HEK293T (cell line): ENCODE data around the gene ZNF343.

Experiments
- CTCF ChIA-PET: fragments of 350-600 bp; formaldehyde crosslinking; extraction: SDS; loops from one replicate; lab custom pipeline; 2021; ENCODE audit warnings: antibody characterized with exemption, inconsistent platforms; lab: Yijun Ruan, JAX
- POLR2A ChIA-PET: fragments of 350-600 bp; formaldehyde crosslinking; extraction: SDS; loops from one replicate; lab custom pipeline; 2020; ENCODE audit warnings: antibody characterized with exemption, inconsistent platforms; lab: Yijun Ruan, JAX
- DNase-seq: peaks from one replicate; pipeline ENCODE4 v3.0.0; 2012; ENCODE audit warnings: mixed read lengths; ENCODE audit errors: extremely low spot score
- ARNT ChIP-seq: fragments of 450-650 bp; IDR thresholded peaks from 2 replicates; pipeline ENCODE4 v1.6.1; 2017; ENCODE audit warnings: mild to moderate bottlenecking
- BHLHE40 ChIP-seq: fragments of 450-650 bp; IDR thresholded peaks from 2 replicates; pipeline ENCODE4 v1.6.1; 2016; ENCODE audit warnings: mild to moderate bottlenecking, moderate library complexity, borderline replicate concordance
- CTBP1 ChIP-seq: fragments of 450-650 bp; IDR thresholded peaks from 2 replicates; pipeline ENCODE4 v1.6.1; 2016; ENCODE audit warnings: borderline replicate concordance
- ELF4 ChIP-seq: fragments of 450-650 bp; IDR thresholded peaks from 2 replicates; pipeline ENCODE4 v1.6.1; 2017; ENCODE audit warnings: antibody characterized with exemption
- FOXA1 ChIP-seq: fragments of 450-650 bp; IDR thresholded peaks from 2 replicates; pipeline ENCODE4 v1.6.1; 2016; ENCODE audit warnings: mild to moderate bottlenecking
- FOXK2 ChIP-seq: fragments of 450-650 bp; IDR thresholded peaks from 2 replicates; pipeline ENCODE4 v1.6.1; 2016; ENCODE audit warnings: mild to moderate bottlenecking
- FOXM1 ChIP-seq: fragments of 450-650 bp; IDR thresholded peaks from 2 replicates; pipeline ENCODE4 v1.6.1; 2017; ENCODE audit warnings: mild to moderate bottlenecking, borderline replicate concordance
- HDGF ChIP-seq: fragments of 450-650 bp; IDR thresholded peaks from 2 replicates; pipeline ENCODE4 v1.6.1; 2017; ENCODE audit warnings: antibody characterized with exemption, borderline replicate concordance
- L3MBTL2 ChIP-seq: fragments of 450-650 bp; conservative IDR thresholded peaks from 2 replicates; pipeline ENCODE4 v1.6.1; 2016; ENCODE audit warnings: mild to moderate bottlenecking
- LEF1 ChIP-seq: fragments of 450-650 bp; IDR thresholded peaks from 2 replicates; pipeline ENCODE4 v1.6.1; 2017; ENCODE audit warnings: mild to moderate bottlenecking, borderline replicate concordance
- NFRKB ChIP-seq: fragments of 450-650 bp; IDR thresholded peaks from 2 replicates; pipeline ENCODE4 v1.6.1; 2016; ENCODE audit warnings: mild to moderate bottlenecking, moderate library complexity
- PKNOX1 ChIP-seq: fragments of 450-650 bp; IDR thresholded peaks from 2 replicates; pipeline ENCODE4 v1.6.1; 2016
- SP1 ChIP-seq: fragments of 450-650 bp; IDR thresholded peaks from 2 replicates; pipeline ENCODE4 v1.6.1; 2017
- SUZ12 ChIP-seq: fragments of 450-650 bp; IDR thresholded peaks from 2 replicates; pipeline ENCODE4 v1.6.1; 2016; ENCODE audit warnings: mild to moderate bottlenecking
- TARDBP ChIP-seq: fragments of 450-650 bp; IDR thresholded peaks from 2 replicates; pipeline ENCODE4 v1.6.1; 2016
- ZNF384 ChIP-seq: fragments of 450-650 bp; IDR thresholded peaks from 2 replicates; pipeline ENCODE4 v1.6.1; 2016

ZNF343 gene

GRCh38 chr20:2485661-2486060, 23.1 kb downstream of the ZNF343 start:
- TF ChIP-seq ARNT (no peak), BHLHE40 (no peak), CTBP1 (no peak), L3MBTL2 (no peak)
- ChIA-PET CTCF (no interaction called here), POLR2A (no interaction called here)
- DNase-seq: no peak

GRCh38 chr20:2485080-2485479, 23.6 kb downstream of the ZNF343 start:
- no peak for DNase-seq
- POLR2A ChIA-PET: no interaction called here
- TF ChIP-seq CTBP1 (no peak), FOXM1 (no peak)
- CTCF ChIA-PET: no interaction called here

- CTCF ChIA-PET: no interaction called here
Observed at GRCh38 chr20:2483504-2483903, 25.2 kb downstream of the ZNF343 start.

GRCh38 chr20:2480381-2480780, 28.3 kb downstream of the ZNF343 start:
- ChIA-PET POLR2A (no interaction called here), CTCF (no interaction called here)
- no peak for DNase-seq
- TF ChIP-seq SP1: no peak
- TF ChIP-seq ELF4: no peak
- TF ChIP-seq FOXA1: no peak
- no peak for TF ChIP-seq ARNT
- no peak for TF ChIP-seq FOXM1
- TF ChIP-seq ZNF384: no peak
- TF ChIP-seq LEF1: no peak
- TF ChIP-seq BHLHE40: no peak
- no peak for TF ChIP-seq TARDBP
- no peak for TF ChIP-seq SUZ12
- no peak for TF ChIP-seq HDGF
- no peak for TF ChIP-seq PKNOX1
- no peak for TF ChIP-seq FOXK2
- TF ChIP-seq L3MBTL2: no peak
- no peak for TF ChIP-seq CTBP1
- no peak for TF ChIP-seq NFRKB

More at GRCh38 chr20:2483504-2483903, 25.2 kb downstream of the ZNF343 start:
- DNase-seq: no peak
- TF ChIP-seq FOXA1 (no peak), TARDBP (no peak), SP1 (no peak), ARNT (no peak), FOXK2 (no peak), PKNOX1 (no peak)
- POLR2A ChIA-PET: interaction anchor here (1.2 kb wide), 1 partner anchor 13 kb away, joined by 5 read pairs; the partner anchor contains the start of gene SNRPB

- CTCF ChIA-PET: no interaction called here
- POLR2A ChIA-PET: interaction anchor here (1.5 kb wide), 1 partner anchor 175 kb away, joined by 6 read pairs; the partner anchor contains the start of gene NOP56
- no peak for DNase-seq
- TF ChIP-seq TARDBP (no peak), BHLHE40 (no peak), ARNT (no peak), L3MBTL2 (no peak), ZNF384 (no peak), NFRKB (no peak), CTBP1 (no peak), SP1 (no peak), SUZ12 (no peak), ELF4 (no peak), FOXK2 (no peak), HDGF (no peak)
Observed at GRCh38 chr20:2476742-2477615, 31.7 kb downstream of the ZNF343 start.

GRCh38 chr20:2475850-2476741, 32.6 kb downstream of the ZNF343 start:
- TF ChIP-seq L3MBTL2 (no peak), BHLHE40 (no peak), LEF1 (no peak), NFRKB (no peak), FOXM1 (no peak), SUZ12 (no peak), TARDBP (no peak), CTBP1 (no peak), ARNT (no peak), FOXA1 (no peak)
- DNase-seq: no peak
- ChIA-PET CTCF (no interaction called here), POLR2A (interaction anchor here (1.5 kb wide), 1 partner anchor 176 kb away, joined by 6 read pairs; the partner anchor contains the start of gene NOP56)
